Mesenteric fat pad (tissue), 1 donor: ENCODE results near the gene NSD2. TPM values are rescaled to one million over a fixed set of nuclear protein-coding genes. Genes with fewer than 3 reads are reported as not detected.
A peak's percentile ranks its signal among the peaks of the same experiment; 100 is the strongest.
"Not testable (repeated sequence)": the region's sequence is repeated elsewhere in the genome, so short reads cannot be mapped to it uniquely, and the experiment has no call there.

Experiments
- DNase-seq: peaks from one replicate; pipeline ENCODE4 v3.0.0-alpha.2; 2020; ENCODE audit warnings: low spot score
- long read RNA-seq: library from polyadenylated mRNA; unstranded; transcript quantifications from one replicate; pipeline ENCODE4 v2.0.0, GENCODE V29; 2020
- total RNA-seq: library from RNA; stranded (reverse); fragmentation: NEBNext Ultra II Directional; extraction: Animal tissue kit (Norgen Biotek cat#: 25700); gene quantifications from one replicate; pipeline ENCODE4 v1.2.1, GENCODE V29; 2021
- donor health status: DM: yes; HTN: yes; CAD: no.

Gene NSD2
- 43.7 TPM for total RNA-seq
- long read RNA-seq, full-length matches to known transcripts = 2 of 20 reads
- long read RNA-seq, partial matches to known transcripts = 13 of 20 reads
- long read RNA-seq, other reads (novel, unspliced or antisense) = 5 of 20 reads

DNA sequence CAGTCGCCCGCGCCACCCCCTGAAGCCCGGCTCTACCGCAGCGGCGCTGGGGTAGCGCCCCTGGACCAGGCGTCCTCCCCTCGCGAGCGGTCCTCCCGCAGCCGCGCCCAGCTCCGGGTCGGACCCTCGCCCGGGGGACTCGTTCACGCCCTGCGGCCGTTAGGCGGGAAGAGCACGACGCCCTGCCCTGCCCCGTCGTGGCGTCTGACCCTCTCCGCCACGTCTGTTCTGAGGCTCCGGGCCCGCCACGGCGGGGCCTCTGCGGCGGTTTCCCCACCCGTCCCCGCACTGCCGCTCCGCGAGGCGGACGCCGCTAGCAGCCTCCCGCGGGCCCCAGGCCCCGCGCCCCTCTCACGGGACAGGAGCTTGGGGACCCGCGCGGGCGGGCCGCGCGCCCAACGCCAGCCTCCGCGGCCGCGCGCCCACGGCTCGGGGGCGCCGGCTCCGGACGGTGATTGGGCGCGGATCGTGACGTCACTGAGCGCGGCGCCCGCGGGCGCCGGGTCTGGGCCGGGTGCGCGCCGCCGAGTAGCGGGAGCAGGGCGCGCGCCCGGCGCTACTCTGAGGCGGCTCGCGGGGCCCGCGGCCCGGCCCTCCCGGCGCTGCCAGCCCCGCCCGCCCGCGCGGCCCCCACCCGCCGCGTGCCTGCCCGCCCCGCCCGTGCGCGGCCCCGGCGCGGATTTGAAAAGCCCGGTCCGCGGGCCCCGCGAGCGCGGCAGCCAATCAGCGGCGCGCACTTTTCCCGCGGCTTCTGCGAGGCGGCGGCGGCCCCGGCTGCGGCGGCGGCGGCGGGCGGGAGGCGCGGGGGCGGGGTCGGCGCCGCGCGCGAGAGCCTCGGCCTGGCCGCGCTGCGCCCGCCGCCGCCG, at the start of gene NSD2:
Gene NSD2, plus strand, starts transcription at position 816 of the 866 bp plus-strand sequence. CDS start 29,262 bp downstream, outside the sequence.
- peak; percentile 95 for DNase-seq

DNA sequence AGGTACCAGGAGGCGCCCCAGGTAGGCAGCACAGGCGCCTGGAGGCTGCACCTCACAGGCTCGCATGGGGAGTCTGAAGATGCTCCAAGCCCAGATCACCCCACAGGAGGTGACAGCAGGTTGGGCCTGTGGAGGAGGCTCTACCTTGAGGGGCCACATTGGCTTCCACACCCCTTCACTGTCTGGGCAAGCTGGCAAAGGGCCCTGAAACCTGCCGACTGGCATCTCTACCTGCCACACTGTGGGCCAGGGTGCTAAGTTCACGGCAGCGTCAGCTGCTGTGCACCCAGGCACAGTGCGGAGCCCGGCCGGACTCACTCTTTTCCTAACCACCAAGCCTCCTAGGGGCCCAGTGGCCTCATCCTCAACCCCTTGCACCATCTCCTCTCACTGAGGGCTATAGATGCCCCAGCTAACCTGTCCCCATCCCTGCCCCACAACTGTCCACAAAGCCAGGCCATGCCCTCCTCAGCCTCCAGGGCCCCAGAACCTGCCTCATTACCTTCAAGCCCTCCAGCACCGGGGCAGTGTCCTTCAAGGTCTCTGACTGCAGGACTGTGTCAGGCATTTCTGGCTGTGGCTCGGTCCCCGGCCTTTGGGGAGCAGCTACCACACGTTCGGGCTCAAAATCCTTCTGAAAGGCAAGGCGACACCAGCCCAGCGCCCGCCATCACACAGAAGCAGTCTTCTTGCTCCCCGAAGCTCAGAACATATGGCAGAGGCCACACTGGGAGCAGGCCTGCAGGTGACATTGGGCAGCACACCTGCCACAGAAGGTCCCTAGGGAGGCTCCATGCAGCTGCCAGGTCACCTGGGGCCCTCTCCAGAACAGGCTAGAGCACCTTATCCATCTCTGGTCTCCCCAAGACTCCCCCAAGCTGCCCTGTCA, 49.3 kb upstream of the NSD2 start:
- DNase-seq = no peak

DNA sequence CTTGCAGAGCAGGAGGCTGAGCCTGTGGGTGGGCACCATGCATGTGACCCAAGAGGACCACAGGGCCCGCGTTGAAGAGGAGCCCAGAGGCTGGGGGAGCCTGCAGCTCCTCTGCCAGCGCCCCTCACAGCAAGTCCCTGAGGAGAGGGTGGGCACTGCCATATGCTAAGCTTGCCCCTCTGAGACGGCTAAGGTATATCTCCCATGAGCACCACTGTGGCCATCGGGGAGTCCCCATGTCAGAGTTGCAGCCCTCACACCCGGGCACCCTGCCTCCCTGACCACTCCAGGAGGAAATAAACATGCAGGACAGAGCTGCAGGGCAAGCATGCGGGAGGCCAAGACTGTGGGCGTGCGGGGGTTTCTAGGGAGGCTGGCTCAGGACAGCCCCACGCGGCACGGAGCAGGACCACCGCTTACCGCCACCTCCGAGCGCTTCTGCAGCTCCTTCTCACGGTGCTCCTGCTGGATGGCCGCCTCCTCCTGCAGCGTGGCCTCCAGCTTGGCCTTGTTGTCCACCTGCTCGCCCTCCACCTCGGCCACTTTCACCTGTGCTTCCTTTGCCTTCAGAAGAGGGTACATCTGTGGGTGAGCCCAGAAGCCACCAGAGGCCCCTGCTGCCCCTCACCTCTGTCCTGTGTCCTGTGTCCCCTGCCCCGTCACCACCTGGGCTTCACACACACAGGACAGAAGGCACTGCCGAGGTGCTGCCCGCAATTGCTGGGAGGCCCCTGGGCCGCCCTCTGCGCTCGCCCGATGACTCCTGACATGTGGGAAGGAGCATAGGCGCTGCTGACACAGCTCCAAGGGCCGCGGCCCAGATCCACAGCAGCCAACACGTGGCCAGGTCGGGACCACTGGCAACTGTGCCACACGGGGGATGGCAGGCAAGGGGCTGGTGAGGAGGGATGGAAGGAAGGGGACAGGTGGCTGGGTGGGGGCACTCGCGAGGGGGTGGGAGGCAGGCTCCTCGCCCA, 48.3 kb upstream of the NSD2 start:
- no peak for DNase-seq

DNA sequence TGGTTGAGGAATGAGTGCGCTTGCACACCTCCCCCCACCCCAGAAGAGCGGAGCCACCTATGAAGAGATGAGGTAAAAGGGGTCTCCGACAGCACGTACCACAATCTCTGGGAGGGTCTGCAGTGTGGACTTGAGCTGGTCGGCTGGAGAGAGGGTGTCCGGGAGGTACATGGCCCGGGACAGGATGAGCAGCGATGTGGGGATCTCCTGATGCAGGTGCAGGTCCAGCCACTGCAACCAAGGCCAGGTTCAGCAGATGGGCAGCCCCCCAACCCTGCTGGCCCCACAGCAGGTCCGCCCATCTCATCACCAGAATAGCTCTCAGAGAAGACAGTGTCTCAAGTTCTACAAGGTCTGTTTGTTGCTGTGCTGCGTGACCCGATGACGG, 47.7 kb upstream of the NSD2 start:
- no peak for DNase-seq

DNA sequence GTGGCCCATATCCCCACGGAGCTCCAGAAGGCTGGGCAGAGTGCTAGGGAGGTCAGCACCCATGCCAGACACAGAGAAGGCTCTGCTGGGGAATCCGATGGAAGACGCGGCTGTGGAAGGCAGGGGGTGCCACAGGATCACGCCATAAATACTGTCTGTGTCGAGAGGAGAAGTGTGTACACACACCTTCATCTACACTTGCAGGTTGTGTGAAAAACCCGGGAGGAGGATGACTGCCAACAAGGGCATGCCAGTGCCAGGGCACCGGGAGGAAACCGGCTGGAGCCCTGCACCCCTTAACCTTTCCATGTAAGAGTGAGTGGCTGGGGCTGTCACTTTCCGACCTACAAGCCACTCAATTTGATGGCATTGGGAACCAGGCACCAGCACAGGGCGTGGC, 46.4 kb upstream of the NSD2 start:
- no peak for DNase-seq

DNA sequence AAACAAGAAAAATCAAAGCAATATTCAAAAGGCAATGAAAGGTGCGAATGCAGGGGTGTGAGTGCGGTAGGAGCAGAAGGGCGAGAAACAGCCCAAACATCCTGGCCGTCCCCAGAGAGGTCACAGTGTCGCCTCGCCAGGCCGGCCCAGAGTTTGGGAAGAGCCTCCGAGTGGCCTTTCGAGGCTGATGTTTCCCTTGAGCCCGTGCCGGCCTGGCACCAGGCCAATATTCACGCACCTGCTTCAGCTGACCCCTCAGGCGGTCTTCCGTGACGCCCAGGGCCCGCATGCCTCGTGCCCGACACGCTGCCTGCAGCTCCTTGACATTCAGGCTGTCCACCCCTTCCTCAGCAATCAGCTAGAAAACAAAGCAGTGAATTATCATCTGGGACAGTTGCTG, 45.9 kb upstream of the NSD2 start:
- DNase-seq = no peak

DNA sequence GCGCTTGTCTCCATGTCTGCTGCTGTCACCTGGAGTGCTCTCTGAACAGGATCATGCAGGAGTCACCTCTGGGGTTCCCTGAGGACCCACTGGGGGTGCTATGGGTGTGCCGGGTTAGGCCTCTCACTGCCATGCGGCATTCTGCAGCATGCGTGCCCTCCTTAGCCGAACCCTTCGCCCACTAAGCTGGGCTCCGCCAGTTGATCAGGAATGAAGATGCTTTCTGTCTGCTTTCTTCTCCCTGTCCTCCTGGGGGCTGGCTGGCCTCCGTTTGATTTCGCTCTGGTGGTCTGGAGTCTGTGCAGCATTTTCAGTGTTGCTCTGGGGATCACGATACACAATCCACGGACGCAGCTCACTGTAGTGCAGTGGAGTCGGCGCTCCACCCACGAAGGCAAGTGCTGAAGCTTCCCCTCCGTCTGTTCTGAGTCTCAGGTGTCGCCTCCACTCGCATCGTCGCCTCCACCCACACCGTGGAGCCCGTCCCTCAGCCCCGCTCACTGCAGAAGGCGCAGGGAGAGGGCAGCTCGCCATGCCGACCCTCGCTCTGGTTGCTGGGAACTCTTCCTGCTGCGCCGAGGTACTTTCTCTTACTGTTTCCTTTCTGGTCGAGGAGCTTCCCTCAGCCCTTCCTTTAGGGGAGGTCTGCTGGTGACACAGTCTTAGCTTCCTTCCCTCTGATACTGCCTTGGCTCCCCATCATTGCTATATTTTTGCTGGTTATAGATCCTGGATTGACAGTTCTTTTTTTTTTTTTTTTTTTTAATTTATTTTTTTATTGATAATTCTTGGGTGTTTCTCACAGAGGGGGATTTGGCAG, 44.5 kb upstream of the NSD2 start:
- DNase-seq = no peak

DNA sequence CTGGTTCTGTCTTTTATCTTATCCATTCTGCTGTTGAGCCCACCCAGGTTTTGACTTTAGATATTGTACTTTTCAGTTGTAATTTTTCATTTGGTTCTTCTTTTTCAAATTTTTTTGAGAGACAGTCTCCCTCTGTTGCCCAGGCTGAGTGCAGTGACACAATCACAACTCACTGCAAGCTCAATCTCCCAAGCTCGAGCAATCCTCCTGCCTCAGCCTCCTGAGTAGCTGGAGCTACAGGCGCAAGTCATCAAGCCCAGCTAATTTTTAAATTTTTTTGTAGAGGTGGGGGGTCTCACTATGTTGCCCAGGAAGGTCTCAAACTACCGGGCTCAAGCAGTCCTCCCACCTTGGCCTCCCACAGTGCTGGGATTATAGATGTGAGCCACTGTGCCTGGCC, 41.0 kb upstream of the NSD2 start:
- no peak for DNase-seq

DNA sequence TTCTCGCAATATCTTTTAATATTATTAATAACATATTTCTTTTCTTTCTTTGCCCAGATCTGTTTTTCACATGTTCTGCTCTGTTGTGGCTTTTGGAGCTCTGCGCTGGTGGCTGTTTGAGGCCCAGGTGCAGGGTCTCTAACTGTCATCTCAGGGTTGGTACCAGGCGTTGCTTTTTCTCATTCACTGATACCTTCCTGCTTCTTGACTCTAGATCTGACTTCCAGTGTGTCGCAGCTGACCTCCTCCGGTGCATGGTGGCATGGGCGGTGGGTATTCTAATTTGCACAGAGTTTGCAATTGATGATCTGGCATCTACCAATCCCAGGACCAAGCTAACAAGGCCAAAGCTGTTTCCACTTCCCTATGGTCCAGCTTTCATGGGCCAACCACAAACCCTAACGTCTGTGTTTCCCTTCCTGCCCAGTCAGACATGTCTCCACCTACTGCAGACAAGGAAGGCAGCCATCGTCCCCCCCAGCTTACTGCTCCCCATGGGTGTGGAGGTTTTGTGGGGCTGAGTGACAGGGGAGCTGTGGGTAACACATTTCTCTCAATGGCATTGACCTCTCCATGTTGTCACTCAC, 40.5 kb upstream of the NSD2 start:
- no peak for DNase-seq

DNA sequence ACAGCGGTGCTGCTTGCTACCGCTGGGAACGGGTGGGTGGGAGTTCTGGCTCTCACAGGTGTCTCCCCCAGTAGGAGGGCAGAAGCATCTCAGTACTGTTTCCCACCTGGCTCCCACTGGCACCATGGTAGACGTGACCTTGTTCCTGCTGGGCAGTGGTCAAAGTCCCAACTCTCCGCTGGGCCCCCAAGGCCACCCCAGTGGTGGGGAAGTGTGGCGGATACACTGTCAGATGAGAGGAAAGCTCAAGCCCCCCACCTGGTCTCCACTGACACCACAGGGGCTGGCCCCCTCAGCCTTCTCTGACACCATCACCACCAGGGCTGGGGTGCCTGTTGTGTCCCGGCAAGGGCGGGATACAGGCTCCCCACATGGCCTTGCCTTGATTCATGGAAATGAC, 39.9 kb upstream of the NSD2 start:
- no peak for DNase-seq

DNA sequence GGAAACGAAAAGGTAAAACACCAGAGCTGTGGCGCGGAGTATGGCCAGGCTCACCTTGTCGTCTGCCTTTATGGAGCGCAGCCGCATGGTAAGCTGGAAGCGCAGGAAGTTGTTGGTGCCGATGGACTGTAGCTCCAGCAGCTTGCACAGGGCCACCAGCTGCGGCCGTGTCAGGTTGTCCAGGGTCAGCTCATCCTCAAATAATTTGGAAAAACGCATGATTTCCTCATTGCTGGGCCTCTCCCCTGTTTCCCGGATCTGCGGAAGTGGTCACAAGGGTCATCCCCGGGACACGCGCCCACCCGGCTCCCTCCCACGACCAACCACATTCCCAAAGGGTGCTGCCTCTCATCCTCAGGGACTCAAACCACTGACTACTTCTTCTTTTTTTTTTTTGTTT, 38.5 kb upstream of the NSD2 start:
- DNase-seq = no peak

DNA sequence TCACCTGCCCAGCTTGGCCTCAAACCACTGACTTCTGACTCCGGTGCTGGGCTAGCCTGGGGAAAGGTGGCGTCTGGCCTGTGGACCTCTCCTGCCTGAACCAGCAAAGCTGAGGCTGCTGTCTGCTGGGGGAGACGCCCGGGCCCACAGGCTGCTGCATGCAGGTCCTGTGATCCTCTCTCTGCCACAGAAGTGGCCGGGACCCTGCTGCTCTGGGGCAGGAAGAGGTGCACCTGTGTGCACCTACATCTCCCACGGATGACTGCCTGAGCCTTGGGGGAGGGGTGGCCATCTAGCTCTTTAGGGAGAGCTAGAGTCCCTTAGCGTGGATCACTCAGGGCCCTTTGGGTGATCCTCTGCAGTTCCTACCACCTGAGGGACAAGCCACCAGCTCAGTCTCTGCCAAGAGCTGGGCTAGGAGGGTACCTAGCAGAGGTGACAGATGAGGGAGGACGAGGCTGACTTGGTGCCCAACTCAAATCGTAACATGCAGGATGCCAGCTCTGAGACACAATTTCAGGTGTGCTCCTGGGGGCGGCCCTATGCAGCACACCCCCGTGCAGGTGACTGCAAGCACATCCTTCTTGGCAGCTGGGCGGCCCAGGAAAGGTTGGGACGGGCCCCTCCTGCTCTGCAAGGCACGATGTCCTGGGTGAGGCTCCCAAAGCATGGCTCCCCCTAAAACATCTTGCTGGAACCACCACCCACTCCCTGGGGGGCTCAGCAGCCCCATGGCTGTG, 37.7 kb upstream of the NSD2 start:
- DNase-seq = no peak

DNA sequence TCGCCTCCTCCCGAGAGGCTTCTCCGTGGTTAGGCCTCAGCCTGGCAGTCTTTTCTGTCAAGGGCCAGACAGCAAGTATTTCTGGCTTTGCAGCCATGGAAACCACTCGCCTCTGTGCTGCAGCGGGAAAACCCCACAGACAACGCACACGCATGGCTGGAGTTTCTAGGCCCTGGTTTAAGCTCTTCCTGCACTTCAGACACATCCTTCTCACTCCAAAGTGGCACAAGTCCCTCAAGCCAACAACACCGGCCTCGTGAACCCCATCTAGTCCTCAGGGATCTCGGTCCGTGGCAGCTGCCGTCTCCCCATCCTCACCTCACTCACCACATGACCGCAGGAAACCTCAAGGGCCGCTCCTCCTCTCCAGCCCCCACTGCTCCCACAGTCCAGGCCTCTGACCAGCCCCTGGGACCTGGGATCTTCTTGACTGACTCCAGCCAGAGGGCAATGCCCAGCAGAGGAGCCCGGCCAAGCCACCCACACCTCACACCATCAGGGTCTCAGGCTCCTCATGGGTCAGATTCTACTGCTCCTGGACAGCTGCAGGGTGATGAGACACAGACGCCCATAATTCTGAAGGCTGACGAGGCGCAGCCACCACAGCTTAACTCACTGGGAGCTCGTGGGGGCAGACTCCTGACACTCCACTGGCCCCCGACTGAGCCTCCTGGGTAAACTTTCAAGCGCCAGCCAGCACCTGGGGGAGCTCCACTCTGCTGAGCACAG, 37.0 kb upstream of the NSD2 start:
- DNase-seq = no peak

DNA sequence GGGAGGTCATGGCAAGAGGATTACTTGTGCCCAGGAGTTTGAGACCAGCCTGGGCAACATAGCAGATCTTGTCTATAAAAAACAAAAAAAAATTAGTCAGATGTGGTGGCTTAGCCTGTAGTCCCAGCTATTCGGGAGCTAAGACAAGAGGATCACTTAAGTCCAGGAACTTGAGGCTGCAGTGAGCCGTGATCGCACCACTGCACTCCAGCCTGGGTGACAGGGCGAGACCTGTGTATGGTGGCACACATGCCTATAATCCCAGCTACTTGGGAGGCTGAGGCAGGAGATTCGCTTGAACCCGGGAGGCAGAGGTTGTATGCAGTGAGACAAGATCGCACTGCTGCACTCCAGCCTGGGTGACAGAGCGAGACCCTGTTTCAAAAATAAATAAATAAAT, 35.4 kb upstream of the NSD2 start:
- not testable (repeated sequence) for DNase-seq

DNA sequence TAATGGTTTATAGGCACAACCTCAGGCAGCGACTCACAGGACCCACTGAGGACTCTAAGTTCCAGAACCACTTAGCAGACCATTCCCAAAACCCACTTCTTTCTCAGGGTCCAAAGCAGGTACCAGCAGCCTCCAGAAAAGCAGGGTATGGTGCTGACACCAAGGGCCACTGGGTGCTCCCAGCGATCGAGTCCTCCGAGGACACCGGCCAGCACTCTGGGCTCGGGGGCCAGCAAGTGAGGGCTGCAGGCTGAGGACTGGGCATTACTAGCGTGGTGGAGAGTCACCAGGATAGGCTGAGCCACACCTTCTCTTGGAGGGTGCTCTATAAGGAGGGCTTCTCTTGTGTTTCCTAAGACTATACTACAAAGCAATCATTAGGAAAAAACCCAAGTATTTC, 34.5 kb upstream of the NSD2 start:
- no peak for DNase-seq

DNA sequence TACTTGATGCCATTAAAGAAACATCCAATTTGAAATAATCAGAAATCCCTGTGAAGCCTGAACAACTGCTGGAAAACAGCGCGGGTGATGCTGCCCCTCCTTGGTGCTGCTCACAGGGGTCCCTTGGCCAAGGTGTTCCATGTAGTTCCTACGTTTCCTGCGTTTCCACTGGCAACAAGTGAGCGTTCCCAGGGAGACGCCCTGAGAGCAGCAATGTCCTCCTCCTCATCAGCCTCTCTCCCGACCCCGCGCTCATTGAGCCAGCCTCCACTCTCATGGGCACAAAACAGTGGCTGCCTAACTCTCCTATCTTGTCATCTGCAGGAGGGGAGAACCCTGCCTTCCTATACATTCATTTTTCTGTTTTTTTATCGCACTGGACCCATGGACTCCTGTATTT, 34.1 kb upstream of the NSD2 start:
- no peak for DNase-seq

DNA sequence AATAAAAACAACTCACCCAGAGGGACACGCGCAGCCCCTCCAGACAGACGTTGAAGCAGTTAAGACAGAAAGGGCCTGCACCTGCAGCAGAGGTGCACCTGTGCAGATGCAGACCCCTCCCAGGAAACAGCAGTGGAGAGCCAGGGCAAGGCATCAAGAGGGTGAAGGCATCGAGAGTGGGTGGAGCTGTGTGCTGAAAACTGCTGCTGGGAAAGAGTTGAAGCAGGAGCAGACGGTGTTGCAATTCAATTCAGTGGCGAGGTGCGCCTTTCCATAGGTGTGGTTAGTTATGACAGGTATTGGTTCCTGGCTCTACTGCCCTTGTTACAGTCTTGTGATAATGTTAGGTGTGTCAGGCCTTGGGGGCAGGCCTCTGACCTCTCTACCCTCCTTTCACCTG, 31.9 kb upstream of the NSD2 start:
- no peak for DNase-seq

DNA sequence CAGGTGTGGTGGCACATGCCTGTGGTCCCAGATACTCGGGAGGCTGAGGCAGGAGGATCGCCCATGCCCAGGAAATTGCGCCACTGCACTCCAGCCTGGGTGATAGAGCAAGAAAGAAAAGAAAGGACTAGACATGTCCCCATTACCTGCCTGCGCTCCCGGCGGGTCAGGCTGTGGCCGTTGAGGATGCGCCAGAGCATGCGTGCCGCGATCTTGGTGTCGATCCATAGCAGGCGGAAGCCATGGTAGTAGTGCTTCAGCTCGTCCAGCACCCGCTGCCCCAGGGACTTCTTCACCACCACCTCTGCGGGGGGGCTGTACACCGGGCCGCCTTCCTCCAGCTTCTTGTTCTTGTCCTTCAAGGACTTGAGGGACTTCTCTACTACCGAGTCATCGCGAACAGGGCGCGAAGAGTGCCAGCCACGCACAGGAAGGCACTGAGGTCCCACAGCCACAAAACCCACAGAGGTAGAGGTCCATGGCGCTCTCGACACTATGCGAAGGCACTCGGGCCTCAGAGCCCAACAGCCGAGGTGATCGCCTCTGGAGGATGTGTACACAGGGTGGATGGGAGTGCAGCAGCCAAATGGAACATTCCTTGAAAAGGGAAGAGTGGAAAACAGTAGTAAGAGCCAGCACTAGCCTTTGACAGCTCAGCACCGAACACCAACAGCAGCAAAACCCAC, 29.8 kb upstream of the NSD2 start:
- DNase-seq = no peak
